Tibial nerve (tissue), 4 donors: ENCODE results near the gene BOD1L1.
A peak's percentile ranks its signal among the peaks of the same experiment; 100 is the strongest.

Experiments used
- CTCF ChIP-seq, 5 experiments: fragments of 200-600 bp in 3 of 5; fragments of 450-650 bp in 2 of 5; sonication (generic) in 3 of 5; IDR thresholded peaks; one replicate each; pipeline ENCODE4 v1.5.1; 2016 to 2019; ENCODE audit warnings: antibody characterized with exemption in 5 of 5, mild to moderate bottlenecking in 3 of 5, moderate library complexity in 2 of 5
- EP300 ChIP-seq, 2 donors: sonication (generic); formaldehyde crosslinking; IDR thresholded peaks; one replicate each; pipeline ENCODE4 v1.6.1; 2017; ENCODE audit warnings: antibody characterized with exemption in 2 of 2, mild to moderate bottlenecking in 1 of 2
- POLR2A ChIP-seq, 2 donors: fragments of 450-650 bp; IDR thresholded peaks; one replicate each; pipeline ENCODE4 v1.6.1; 2017; ENCODE audit warnings: antibody characterized with exemption in 2 of 2, mild to moderate bottlenecking in 2 of 2, moderate library complexity in 2 of 2

- no peak for TF ChIP-seq EP300 (IDR thresholded peaks at IDR 0.05)
- peak; percentile 69 to 88 (median 81) for TF ChIP-seq CTCF (IDR thresholded peaks at IDR 0.05)
- TF ChIP-seq POLR2A (IDR thresholded peaks at IDR 0.05): no peak
Measured at GRCh38 chr4:13548984-13549546, 78.5 kb downstream of the BOD1L1 start.
